Choroid plexus epithelial cell (primary cell): ENCODE data around the gene CPLANE1.
"Not testable (repeated sequence)": the region's sequence is repeated elsewhere in the genome, so short reads cannot be mapped to it uniquely, and the experiment has no call there.

Source experiments
- DNase-seq: peaks from one replicate; pipeline ENCODE4 v3.0.0-alpha.2; 2010; ENCODE audit warnings: low read depth
- H3K4me3 ChIP-seq: 2 replicates; pipeline ENCODE4 v1.5.1; 2011; ENCODE audit warnings: low read depth, mild to moderate bottlenecking, control low read depth, low read length, moderate library complexity
- CTCF ChIP-seq: conservative IDR thresholded peaks from 2 replicates; pipeline ENCODE4 v1.5.1; 2011; ENCODE audit warnings: low read depth, mild to moderate bottlenecking, control low read depth, inconsistent platforms, low read length, moderate library complexity

Gene CPLANE1

GRCh38 chr5:37226377-37226776 lies 22.8 kb downstream of the CPLANE1 start:
- no peak for DNase-seq
- no peak for TF ChIP-seq CTCF
- H3K4me3 ChIP-seq = no peak overlapping the region

GRCh38 chr5:37222181-37222580 lies 27.0 kb downstream of the CPLANE1 start:
- no peak for TF ChIP-seq CTCF
- no peak for DNase-seq
- H3K4me3 ChIP-seq = no peak overlapping the region

DNA sequence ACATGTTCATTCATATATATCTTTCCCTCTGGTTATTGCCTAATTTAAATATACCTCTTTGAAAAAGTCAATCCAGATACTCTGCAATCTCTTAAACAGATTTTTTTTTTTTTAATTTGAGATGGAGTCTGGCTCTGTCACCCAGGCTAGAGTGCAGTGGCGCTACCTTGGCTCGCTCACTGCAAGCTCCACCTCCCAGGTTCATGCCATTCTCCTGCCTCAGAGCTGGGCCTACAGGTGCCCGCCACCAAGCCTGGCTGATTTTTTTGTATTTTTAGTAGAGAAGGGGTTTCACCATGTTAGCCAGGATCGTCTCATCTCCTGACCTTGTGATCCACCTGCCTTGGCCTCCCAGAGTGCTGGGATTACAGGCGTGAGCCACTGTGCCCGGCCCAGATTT lies 28.8 kb downstream of the CPLANE1 start:
- H3K4me3 ChIP-seq, DNase-seq: not testable (repeated sequence)

DNA sequence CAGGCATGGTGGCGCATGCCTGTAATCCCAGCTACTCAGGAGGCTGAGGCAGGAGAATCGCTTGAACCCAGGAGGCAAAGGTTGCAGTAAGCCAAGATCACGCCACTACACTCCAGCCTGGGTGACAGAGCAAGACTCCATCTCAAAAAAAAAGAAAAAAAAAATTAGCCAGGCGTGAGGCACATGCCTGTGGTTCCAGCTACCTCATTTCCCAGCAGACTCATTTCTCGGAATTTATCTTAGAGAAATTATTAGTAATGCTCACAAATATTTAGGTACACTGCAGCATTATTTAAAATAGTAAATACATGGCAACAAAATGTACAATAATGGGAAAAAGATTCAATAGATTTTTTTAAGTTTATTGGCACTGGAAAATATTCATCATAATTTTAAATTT lies 29.8 kb downstream of the CPLANE1 start:
- not testable (repeated sequence) for H3K4me3 ChIP-seq
- peak; percentile 69 for DNase-seq

DNA sequence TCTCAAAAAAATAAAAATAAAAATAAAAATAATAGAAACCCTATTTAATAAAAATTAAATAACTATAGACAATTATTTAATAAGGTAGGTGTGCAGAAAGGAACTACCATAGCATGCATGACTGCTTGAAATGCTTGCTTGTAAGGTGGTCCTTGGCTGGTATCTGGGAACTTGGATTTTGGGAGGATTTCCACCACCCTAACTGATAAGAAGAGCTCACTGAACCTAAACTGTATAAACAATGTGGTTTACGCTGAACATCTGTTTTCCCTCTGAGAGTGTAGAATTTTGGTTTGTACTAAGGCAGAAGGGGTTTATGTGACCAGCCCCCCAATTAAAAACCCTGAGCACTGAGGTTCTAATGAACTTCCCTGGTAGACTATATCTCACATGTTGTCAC lies 31.2 kb downstream of the CPLANE1 start:
- DNase-seq = no peak
- no peak for TF ChIP-seq CTCF
- no peak overlapping the region for H3K4me3 ChIP-seq

DNA sequence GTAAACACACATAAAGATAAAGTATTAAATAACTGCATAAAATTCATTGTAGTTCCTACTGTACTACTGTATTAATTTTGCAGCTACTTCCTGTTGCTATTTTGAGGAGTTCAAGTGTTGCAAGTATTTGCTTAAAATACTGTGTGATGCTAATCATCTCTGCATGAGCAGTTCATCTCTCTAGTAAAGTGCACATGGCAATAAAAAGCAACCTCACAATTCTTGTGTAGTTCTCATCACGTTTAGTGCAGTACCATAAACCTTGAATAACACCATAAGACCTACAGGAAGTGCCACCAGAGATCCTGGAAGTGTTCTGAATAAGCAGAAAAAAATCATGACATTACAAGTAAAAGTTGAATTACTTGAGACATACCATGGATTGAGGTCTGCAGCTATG lies 34.6 kb downstream of the CPLANE1 start:
- DNase-seq = no peak
- H3K4me3 ChIP-seq = no peak overlapping the region
- TF ChIP-seq CTCF = no peak

GRCh38 chr5:37212096-37212495 lies 37.1 kb downstream of the CPLANE1 start:
- no peak for TF ChIP-seq CTCF
- DNase-seq = no peak
- H3K4me3 ChIP-seq = no peak overlapping the region

DNA sequence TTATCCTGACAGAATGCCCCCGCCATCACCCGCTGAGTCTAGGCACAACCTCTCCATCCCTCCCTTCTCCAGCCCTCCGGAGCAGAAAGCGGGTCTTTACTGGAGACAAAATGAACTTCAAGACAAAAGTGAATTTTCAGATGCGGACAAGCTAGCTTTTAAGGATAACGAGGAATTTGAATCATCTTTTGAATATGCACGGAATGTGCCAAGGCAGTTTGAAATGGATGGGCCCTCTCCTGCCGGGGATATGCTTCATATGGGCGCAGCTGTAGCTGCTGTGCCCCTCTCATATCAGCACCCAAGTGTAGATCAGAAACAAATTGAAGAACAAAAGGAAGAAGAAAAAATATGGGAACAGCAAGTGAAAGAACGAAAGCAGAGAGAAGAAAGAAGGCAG lies 37.5 kb downstream of the CPLANE1 start:
- DNase-seq = no peak
- TF ChIP-seq CTCF = no peak

More for the DNA sequence above, 37.5 kb downstream of the CPLANE1 start:
- no peak overlapping the region for H3K4me3 ChIP-seq
